LoVo (cell line): ENCODE results near the gene ZNF549.
"Not testable (repeated sequence)": the region's sequence is repeated elsewhere in the genome, so short reads cannot be mapped to it uniquely, and the experiment has no call there.

Source experiments
- DNase-seq: peaks from one replicate; pipeline ENCODE4 v3.0.0-alpha.2; 2016; ENCODE audit warnings: low spot score

Gene ZNF549

GRCh38 chr19:57527136-57527881 lies at the start of gene ZNF549:
TSS of gene ZNF549 (plus strand) at chr19:57527356. CDS start at chr19:57527574, 218 bp downstream.
- DNase-seq = no peak

- DNase-seq = not testable (repeated sequence)
Observed at GRCh38 chr19:57487477-57488298, 39.5 kb upstream of the ZNF549 start, which contains the start of gene ZNF419. TSS of gene ZNF419 (plus strand) at chr19:57487750. CDS start at chr19:57487951, 201 bp downstream.

DNA sequence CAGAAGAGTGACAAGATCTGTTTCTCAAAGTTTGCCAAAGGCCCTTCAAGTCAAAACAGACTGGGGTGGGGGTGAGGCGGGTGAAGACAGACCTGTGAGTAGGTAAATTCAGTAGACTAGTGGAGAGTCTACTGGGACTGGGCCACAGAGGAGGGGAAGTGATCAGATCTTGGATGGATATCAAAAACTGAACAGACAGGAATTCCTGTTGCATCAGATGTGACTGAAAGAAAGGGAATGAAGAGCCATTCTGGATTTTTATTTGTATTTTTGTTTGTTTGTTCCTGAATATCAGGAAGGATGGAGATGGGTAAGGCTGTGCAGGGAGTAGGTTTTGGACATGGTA lies 38.9 kb upstream of the ZNF549 start:
- DNase-seq = not testable (repeated sequence)

DNA sequence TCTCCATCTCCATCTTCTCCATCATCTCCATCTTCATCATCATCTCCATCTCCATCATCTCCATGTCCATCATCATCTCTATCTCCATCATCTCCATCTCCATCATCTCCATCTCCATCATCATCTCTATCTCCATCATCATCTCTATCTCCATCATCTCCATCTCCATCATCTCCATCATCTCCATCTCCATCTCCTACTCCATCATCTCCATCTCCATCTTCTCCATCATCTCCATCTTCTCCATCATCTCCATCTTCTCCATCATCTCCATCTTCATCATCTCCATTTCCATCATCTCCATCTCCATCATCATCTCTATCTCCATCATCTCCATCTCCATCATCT lies 27.9 kb upstream of the ZNF549 start:
- DNase-seq = not testable (repeated sequence)

GRCh38 chr19:57499680-57500395 lies 27.3 kb upstream of the ZNF549 start, which contains the start of gene ZNF773:
TSS of gene ZNF773 (plus strand) at chr19:57499938. CDS start at chr19:57500081, 143 bp downstream.
- DNase-seq = not testable (repeated sequence)

DNA sequence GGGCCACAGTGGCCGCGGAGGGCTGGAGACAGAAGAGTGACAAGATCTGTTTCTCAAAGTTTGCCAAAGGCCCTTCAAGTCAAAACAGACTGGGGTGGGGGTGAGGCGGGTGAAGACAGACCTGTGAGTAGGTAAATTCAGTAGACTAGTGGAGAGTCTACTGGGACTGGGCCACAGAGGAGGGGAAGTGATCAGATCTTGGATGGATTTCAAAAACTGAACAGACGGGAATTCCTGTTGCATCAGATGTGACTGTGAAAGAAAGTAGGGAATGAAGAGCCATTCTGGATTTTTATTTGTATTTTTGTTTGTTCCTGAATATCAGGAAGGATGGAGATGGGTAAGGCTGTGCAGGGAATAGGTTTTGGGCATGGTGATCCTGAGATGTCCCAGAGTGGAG lies 26.8 kb upstream of the ZNF549 start:
- not testable (repeated sequence) for DNase-seq

DNA sequence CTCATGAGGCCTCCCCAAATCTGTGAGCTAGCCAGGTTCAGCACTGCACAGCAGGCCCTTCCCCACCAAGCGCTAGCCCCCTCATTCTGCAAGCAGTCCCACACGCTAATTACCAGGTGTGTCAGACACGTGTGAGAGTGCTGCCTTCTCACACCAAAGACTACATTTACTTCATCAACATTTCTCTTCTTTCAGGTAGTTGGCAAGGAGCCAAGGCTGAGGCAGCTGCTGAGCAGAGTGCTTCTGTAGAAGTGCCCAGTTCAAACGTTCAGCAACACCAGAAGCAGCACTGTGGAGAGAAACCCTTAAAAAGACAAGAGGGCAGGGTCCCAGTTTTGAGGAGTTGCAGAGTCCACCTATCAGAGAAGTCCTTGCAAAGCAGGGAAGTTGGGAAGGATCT lies 21.0 kb upstream of the ZNF549 start:
- no peak for DNase-seq

GRCh38 chr19:57511484-57511883 lies 15.7 kb upstream of the ZNF549 start:
- DNase-seq = no peak

- DNase-seq = no peak
Observed at GRCh38 chr19:57512845-57513244, 14.3 kb upstream of the ZNF549 start.

DNA sequence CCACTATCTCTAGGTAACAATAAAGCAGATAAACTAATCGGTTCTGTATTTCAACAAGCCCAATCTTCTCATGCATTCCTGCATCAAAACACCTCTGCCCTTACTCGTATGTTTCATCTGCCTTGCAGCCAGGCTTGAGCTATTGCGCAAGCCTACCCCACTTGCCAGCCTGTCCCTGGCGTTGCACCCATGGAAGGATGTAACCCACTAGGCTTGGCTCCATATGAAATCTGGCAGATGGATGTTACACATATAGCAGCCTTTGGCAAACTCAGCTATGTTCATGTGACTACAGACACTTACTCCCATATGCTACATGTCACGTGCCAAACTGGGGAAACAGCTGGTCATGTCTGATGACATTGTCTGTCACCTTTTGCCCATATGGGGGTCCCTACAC lies 11.9 kb upstream of the ZNF549 start:
- DNase-seq = no peak

DNA sequence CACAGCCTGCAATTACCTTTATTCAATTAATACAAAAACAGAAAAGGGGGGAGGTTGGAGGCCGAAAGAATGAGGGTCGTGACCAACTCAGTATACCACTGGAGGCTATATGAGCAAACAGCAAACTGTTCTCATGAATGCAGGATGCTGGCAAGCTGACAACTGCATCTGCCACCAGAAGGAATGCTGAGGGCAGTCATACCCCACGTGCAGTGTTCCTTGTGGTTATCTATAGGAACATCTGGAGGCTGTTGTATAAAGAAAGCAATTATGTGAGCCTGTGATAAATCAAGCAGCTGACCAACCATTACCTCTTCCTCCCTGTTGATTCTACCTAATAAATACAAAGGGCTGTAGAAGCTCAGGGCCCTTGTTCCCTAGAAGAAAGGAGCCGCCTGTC lies 9.1 kb upstream of the ZNF549 start:
- DNase-seq = not testable (repeated sequence)

- DNase-seq = no peak
Observed at GRCh38 chr19:57537953-57538547, 10.9 kb downstream of the ZNF549 start.

GRCh38 chr19:57546513-57546912 lies 19.4 kb downstream of the ZNF549 start:
- no peak for DNase-seq

GRCh38 chr19:57552432-57552831 lies 25.3 kb downstream of the ZNF549 start:
- DNase-seq = no peak

DNA sequence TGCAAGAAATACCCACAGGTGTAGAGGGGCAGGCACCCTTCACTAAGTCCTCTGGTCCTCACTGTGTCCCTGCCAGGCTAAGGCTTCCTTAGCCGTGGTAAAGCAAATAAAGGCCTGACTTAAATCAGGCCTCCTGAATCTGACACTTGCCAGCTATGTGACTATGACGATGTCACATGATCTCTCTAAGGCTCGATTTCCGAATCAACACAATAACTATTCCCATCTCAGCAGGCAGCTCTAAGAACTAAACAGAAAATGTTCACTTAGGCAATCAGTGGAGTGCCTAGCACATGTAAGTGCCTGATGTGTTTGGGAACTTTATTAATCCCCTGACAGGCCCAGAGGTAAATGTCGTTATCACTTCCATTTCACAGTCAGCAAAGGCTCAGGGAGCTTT lies 30.5 kb downstream of the ZNF549 start:
- no peak for DNase-seq

DNA sequence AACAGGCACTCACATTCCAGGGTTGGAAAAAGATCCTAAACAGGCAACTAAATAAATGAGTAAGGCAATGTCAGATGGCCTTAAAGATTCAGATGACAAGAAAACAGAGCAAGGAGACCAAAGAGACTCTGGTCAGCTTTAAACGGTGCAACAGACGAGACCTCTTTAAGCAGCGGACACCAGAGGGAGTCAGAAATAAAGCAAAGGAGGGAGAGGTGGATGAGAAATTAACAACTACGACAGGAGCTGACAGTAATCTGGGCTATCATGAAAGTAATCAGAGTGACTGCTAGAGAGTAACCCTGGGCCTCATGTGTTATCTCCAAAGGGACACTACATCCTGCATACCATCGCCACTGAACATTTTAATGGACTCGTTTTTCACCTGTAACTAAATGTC lies 31.4 kb downstream of the ZNF549 start:
- no peak for DNase-seq

DNA sequence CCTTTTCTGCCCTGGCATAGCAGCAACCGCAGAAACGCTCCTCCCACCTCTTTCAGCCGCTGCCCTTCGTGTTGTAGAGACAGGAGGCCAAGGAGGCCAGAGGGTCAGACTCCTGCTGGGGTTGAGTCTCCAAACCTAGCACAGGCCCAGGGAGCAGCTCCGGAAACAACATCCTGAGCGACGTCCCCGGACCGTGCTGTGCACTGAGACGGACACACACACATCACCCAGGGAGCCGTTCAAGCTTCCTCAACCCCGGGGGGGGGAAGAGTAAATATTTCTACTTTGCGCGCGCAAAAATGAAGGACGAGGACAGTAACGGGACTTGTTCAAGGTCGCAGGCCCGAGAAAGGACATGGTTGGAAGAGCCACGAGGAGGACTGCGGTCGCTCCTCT lies 31.9 kb downstream of the ZNF549 start:
- no peak for DNase-seq

- no peak for DNase-seq
Observed at GRCh38 chr19:57559404-57560025, 32.4 kb downstream of the ZNF549 start, which contains the start of gene ZNF550. TSS of gene ZNF550 (minus strand) at chr19:57559863. CDS start at chr19:57559682, 181 bp downstream.

DNA sequence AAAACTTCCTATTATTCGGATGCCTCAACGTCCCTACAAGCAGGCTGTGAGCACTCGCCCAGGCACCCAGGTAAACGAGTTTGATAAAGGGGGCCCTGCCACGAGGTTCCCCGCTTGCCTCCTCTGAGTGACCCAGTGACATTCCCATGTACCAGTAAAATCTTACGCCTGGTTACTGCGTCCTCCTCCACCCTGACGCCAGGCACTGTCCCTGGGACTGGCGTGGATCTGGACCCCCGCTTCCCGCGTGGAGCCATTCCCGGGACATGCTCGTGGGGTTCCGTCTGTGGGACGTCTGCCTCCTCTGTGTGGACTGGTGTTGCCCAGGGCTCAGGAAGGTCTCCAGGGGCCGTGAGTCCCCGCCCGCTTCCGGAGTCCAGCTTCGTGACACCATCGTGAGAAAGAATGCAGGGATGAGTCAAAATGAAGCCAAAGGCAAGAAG lies 32.9 kb downstream of the ZNF549 start:
- no peak for DNase-seq

- DNase-seq = no peak
Observed at GRCh38 chr19:57563547-57563946, 36.4 kb downstream of the ZNF549 start.
